Gastroesophageal sphincter (tissue), 3 donors: Measurements from ENCODE around the gene VEPH1.

Source experiments
- CTCF ChIP-seq, 4 experiments: fragments of 200-600 bp in 2 of 4; fragments of 450-650 bp in 2 of 4; sonication (generic) in 1 of 4; IDR thresholded peaks; one replicate each; pipeline ENCODE4 v1.5.1; 2017 to 2019; ENCODE audit warnings: antibody characterized with exemption in 4 of 4, mild to moderate bottlenecking in 2 of 4, moderate library complexity in 2 of 4
- EP300 ChIP-seq: sonication (generic); formaldehyde crosslinking; IDR thresholded peaks from one replicate; pipeline ENCODE4 v1.6.1; 2017; ENCODE audit warnings: antibody characterized with exemption, mild to moderate bottlenecking
- POLR2A ChIP-seq, 2 donors: fragments of 450-650 bp; IDR thresholded peaks; one replicate each; pipeline ENCODE4 v1.6.1; 2017; ENCODE audit warnings: antibody characterized with exemption in 2 of 2, mild to moderate bottlenecking in 2 of 2, moderate library complexity in 1 of 2
- POLR2AphosphoS5 ChIP-seq: sonication (generic); formaldehyde crosslinking; IDR thresholded peaks from one replicate; pipeline ENCODE4 v1.6.1; 2017; ENCODE audit warnings: antibody characterized with exemption

DNA sequence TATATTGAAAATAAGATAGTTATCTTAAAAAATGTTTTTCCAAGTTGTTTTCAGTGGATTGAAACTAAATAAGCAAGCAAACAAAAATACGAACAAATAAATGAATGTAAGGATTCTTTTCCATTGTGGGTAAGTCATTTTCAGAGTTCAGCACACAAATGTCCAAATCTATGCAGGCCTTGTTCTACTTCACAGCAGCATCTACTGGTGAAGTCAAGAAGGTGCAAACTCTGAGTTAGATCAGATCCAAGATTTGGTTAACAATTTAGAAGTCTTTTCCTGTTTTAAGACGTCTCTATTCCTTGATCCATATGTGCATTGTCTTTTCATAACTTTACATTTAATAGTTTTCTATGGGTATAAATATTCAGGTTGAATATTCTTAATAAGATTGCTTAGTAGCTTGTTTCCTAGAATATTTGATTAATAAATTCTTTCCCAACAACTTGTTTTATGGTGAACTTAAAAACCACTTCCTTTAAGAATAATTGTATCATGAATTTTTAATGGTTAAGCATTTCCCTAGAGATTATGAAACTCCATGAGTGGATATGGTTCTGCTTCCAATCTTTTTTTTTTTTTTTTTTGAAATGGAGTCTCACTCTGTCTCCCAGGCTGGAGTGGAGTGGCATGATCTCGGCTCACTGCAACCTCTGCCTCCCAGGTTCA, 56.1 kb downstream of the VEPH1 start:
- no peak for TF ChIP-seq POLR2AphosphoS5
- peak in 3 of 4 experiments; percentile 37 to 50 (median 50) for TF ChIP-seq CTCF (IDR thresholded peaks at IDR 0.05)
- no peak for TF ChIP-seq EP300
- no peak for TF ChIP-seq POLR2A (IDR thresholded peaks at IDR 0.05)
